Fibroblast of lung (primary cell): ENCODE data around the gene SEC31A.

Source experiments
- EZH2 ChIP-seq: IDR thresholded peaks from 2 replicates; pipeline ENCODE4 v1.5.1; 2012; ENCODE audit warnings: low read length, control low read depth, mild to moderate bottlenecking; ENCODE audit errors: missing control alignments
- TF ChIP-seq, protein P1 (sequence below), 2 donors: IDR thresholded peaks in 1 of 2; conservative IDR thresholded peaks in 1 of 2; 1 replicate in 1 of 2; 2 replicates in 1 of 2; pipeline ENCODE4 v1.5.1; 2011 to 2012; ENCODE audit warnings: low read length in 2 of 2, control low read depth in 1 of 2, inconsistent platforms in 1 of 2, low read depth in 1 of 2, mild to moderate bottlenecking in 1 of 2

DNA sequence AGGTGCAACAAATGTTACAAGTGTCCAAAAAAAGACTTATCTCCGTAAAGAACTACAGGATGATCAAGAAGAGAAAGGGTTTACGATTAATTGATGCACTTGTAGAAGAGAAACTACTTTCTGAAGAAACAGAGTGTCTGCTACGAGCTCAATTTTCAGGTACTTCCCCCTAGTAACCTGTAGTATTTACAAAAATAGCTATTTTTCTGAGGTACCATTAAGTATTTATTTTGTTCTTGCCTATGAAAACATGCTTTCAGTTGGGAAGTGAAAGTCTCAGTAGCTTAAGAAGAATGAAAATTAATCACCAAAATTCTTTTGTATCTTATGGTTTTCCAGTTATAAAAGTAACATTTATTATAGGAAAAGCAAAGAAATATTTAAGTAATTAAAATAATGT is 15.5 kb upstream of the SEC31A start:
- TF ChIP-seq, protein P1, sequence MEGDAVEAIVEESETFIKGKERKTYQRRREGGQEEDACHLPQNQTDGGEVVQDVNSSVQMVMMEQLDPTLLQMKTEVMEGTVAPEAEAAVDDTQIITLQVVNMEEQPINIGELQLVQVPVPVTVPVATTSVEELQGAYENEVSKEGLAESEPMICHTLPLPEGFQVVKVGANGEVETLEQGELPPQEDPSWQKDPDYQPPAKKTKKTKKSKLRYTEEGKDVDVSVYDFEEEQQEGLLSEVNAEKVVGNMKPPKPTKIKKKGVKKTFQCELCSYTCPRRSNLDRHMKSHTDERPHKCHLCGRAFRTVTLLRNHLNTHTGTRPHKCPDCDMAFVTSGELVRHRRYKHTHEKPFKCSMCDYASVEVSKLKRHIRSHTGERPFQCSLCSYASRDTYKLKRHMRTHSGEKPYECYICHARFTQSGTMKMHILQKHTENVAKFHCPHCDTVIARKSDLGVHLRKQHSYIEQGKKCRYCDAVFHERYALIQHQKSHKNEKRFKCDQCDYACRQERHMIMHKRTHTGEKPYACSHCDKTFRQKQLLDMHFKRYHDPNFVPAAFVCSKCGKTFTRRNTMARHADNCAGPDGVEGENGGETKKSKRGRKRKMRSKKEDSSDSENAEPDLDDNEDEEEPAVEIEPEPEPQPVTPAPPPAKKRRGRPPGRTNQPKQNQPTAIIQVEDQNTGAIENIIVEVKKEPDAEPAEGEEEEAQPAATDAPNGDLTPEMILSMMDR (conservative IDR thresholded peaks at IDR 0.05 in 1 of 2, IDR thresholded peaks at IDR 0.05 in 1 of 2; ENCODE audit: low read depth in 1 of 2, low read length in 2 of 2): no peak
- no peak for TF ChIP-seq EZH2
